ENCODE data around the gene VPS37D.

GRCh38 chr7:73705551-73705920 is 37.9 kb downstream of the VPS37D start:
- TF ChIP-seq, protein P1, sequence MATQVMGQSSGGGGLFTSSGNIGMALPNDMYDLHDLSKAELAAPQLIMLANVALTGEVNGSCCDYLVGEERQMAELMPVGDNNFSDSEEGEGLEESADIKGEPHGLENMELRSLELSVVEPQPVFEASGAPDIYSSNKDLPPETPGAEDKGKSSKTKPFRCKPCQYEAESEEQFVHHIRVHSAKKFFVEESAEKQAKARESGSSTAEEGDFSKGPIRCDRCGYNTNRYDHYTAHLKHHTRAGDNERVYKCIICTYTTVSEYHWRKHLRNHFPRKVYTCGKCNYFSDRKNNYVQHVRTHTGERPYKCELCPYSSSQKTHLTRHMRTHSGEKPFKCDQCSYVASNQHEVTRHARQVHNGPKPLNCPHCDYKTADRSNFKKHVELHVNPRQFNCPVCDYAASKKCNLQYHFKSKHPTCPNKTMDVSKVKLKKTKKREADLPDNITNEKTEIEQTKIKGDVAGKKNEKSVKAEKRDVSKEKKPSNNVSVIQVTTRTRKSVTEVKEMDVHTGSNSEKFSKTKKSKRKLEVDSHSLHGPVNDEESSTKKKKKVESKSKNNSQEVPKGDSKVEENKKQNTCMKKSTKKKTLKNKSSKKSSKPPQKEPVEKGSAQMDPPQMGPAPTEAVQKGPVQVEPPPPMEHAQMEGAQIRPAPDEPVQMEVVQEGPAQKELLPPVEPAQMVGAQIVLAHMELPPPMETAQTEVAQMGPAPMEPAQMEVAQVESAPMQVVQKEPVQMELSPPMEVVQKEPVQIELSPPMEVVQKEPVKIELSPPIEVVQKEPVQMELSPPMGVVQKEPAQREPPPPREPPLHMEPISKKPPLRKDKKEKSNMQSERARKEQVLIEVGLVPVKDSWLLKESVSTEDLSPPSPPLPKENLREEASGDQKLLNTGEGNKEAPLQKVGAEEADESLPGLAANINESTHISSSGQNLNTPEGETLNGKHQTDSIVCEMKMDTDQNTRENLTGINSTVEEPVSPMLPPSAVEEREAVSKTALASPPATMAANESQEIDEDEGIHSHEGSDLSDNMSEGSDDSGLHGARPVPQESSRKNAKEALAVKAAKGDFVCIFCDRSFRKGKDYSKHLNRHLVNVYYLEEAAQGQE (IDR thresholded peaks at IDR 0.05; ENCODE audit: borderline replicate concordance) = no peak
- no peak for TF ChIP-seq RAD21 (conservative IDR thresholded peaks at IDR 0.05)
- TF ChIP-seq EZH2 (IDR thresholded peaks at IDR 0.05; ENCODE audit: borderline replicate concordance, insufficient read depth, low read length, poor library complexity, severe bottlenecking) = no peak
- no peak for TF ChIP-seq TAF1 (IDR thresholded peaks at IDR 0.05; ENCODE audit: low read depth)
- TF ChIP-seq EP300 (conservative IDR thresholded peaks at IDR 0.05; ENCODE audit: poor library complexity, severe bottlenecking) = no peak
- TF ChIP-seq, protein P2, sequence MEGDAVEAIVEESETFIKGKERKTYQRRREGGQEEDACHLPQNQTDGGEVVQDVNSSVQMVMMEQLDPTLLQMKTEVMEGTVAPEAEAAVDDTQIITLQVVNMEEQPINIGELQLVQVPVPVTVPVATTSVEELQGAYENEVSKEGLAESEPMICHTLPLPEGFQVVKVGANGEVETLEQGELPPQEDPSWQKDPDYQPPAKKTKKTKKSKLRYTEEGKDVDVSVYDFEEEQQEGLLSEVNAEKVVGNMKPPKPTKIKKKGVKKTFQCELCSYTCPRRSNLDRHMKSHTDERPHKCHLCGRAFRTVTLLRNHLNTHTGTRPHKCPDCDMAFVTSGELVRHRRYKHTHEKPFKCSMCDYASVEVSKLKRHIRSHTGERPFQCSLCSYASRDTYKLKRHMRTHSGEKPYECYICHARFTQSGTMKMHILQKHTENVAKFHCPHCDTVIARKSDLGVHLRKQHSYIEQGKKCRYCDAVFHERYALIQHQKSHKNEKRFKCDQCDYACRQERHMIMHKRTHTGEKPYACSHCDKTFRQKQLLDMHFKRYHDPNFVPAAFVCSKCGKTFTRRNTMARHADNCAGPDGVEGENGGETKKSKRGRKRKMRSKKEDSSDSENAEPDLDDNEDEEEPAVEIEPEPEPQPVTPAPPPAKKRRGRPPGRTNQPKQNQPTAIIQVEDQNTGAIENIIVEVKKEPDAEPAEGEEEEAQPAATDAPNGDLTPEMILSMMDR (IDR thresholded peaks at IDR 0.05; ENCODE audit: poor library complexity, severe bottlenecking) = no peak
- TF ChIP-seq SMC3 (conservative IDR thresholded peaks at IDR 0.05; ENCODE audit: poor library complexity) = no peak
- no peak for TF ChIP-seq POLR2AphosphoS5 (IDR thresholded peaks at IDR 0.05)
